GM18868 (cell line): ENCODE data around the gene RASA2.
"Not testable (repeated sequence)": the region's sequence is repeated elsewhere in the genome, so short reads cannot be mapped to it uniquely, and the experiment has no call there.

ENCODE experiments used
- ATAC-seq: cut with Tn5 transposase; IDR thresholded peaks from one replicate; pipeline ENCODE4 v1.9.1; 2021; ENCODE audit warnings: mild to moderate bottlenecking, moderate library complexity; ENCODE audit not compliant: unreplicated experiment

Gene RASA2

DNA sequence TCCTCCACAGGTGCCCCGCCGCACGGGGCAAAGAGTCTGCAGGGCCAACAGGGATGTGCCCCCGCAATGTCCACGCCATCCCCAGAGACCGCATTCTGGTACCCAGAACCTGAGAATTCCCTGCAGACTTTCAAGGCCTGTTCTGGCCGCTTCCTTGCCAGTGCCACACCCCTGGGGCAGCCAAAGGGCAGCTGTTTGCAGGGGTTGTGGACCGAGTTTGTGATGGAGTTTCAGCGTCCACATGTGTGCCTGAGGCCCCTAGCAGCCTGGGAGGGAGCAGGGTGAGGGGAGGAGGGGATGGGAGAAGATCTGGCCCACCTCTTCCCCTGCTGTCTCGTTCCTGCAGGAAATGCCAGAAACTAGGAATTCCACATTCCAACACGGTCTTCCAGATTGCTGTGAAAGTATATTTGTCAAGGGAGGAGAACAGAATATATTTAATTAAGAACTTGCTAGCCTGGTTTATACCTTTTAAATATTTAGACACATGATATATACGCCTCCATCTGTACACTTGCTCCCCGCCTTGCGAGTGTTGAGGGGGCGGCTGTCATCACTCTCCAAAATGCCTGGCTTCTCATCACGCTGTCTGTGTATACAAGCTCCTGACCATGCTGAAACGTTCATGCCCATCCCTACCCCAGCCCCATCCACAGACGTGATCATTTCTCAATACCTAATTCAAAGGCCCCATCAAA lies 31.1 kb upstream of the RASA2 start:
- no peak for ATAC-seq

DNA sequence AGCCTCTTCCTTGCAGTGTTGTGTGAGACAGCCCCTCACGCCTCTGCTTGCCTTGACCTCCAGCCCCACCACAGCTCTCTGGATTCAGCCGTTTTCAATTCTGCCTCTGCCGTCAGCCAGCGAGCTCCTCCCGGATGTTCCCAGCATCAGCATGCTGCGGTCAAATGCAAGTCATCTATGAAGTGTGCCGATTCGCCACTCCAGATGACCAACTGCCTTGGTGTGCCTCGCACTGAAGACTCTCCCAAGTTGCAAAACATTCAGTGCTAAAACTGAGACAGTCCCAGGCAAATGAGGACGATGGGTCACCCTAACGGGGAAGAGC lies 30.6 kb upstream of the RASA2 start:
- no peak for ATAC-seq

DNA sequence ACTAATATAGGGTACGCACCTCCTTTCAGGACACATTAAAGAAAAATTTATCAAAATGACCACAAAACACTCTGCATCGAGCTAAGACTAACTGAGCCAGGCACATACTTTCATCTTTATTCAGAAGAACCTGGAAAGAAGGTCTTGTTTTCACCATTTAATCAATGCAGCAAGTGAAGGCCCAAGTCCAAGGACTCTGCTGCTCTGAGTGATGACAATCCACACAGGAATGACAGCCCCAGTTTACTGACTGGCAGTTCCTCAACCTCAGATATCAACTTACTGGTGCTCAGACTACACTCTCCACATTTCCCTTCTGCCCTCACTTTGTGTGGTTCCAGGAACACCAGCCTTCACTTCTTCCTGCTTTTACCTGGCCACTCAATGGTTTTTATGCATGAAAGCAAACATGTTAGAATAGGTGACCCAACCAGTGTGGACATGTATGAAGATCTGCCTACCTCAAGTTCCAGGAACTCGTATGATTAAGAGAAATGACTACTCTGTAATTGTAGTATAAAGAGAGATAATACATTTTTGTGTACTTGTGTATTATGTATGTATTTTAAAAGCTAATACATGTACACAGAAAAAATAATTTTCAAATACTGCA lies 29.1 kb upstream of the RASA2 start:
- no peak for ATAC-seq

DNA sequence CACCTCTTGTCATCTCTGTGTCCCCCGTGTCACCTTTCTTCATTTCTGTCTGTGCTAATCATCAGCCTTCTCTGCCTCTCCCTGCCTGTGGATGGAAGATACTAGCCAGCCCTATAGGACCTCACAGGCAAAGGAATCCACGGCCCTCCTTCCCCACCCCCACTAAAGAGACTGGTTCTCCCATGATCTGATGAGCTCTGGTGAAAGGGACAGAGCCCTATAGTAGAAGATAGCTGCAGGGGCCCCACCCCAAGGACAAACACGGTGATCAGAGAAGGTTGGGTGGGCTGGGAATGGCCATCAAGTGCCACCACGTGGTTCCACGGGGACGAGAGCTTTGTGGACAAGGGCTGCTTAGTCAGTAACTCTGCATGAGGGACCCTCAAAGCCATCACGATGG lies 27.8 kb upstream of the RASA2 start:
- no peak for ATAC-seq

DNA sequence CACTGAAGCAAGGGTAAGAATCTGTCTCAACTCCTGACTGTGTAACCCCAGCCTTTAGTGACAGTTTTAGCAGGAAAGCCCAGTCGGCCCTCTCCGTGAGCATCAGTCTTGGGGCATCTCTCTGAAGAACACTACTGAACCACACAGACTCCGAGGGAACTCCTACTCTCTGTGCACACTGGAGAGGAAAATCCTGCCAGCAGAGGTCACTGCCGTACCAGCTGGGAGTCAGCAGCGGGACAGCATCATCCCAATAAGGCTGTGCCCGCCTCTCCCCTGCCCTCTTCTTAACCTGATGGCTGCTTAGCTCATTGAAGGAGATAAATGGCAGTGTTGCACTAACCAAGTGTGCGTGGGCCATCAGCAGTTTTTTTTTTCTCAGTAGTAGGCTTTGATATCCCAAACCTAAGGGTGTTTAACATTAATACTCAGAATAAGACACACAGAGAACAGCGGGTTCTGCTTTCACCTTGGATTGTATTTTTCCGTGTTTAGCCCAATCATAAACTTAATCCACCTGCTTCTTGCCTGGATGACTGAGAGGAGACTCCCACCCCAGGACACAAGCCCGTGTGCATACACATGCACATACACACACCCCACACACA lies 26.6 kb upstream of the RASA2 start:
- peak; percentile 84 for ATAC-seq

DNA sequence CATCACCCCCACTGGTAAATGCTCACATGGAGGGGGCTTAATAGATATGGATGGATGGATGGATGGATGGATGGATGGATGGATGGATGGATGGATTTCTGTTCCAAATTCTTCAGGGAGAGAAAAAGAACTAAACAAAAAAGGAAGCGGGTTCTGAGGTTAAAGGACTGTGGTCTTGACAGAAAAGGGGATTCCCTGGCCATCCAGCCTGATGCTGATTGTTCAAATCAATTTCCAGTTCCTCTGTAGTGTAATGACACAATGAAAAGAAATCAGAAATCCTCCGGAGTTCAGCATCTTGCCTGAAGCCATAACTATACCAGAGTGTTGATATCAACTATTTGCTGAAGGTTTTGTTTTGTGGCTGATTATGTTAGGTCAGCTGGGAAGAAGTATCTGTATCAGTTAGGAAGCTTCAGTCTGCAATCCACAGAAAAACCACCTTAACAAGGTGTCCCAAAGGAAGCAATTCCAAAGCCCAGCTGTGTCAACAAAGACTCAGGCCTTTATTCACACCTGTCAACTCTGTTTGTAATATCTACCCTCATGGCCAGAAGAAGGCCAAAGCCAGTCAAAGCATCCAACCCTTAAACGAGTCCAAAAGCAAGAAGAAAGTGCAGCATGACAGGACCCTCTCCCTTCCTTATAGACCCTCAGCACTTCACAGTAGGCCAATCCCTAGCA lies 24.5 kb upstream of the RASA2 start:
- no peak for ATAC-seq

DNA sequence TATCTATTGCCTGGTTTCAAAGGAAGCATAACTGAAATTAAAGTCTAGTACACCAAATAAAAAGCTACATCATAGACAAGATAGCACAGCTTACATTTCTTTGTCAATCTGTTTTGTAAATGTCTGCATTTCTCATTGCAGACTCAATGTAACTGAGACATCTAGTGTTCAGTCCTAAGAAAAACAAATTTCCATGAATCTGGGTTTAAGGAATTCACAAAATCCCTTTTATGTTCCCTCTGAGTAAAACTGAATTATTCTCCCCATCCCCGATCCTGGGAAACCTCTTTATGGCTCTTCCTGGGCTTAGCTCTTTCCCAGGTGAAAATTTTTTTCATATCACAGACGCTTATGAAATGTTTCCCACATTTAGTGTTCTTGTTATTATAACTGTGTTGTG lies 21.6 kb upstream of the RASA2 start:
- ATAC-seq, result no peak

DNA sequence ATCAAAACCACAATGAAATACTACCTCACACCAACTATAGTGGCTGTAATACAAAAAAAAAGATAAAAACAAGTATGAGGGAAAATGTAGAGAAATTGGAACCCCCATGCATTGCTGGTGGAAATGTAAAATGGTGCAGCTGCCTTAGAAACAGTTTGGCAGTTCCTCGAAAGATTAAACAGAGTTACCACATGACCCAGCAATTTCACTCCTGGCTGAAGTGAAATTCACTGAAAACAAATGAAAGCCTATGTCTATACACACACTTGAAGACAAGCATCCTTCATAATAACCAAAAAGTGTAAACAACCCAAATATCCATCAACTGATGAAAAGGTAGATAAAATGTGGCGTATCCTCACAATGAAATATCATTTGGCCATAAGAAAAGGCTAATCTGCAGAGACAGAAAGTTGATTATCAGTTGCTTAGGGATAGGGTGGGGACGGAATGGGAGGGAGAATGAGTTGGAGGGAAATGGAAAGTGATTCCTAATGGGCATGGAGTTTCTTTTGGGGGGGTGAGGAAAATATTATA lies 20.1 kb upstream of the RASA2 start:
- ATAC-seq, result no peak

DNA sequence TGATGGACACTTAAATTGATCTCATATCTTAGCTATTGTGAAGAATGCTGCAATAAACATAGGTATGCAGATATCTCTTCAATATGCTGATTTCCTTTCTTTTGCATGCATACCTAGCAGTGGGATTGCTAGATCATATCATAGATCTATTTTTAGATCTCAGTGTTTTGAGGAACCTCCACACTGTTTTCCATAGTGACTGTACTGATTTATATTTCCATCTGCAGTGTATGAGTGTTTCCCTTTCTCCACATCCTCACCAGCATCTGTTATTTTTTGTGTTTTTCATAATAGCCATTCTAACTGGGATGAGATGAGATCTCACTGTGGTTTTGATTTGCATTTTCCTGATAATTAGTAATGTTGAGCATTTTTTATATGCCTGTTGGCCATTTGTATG lies 17.1 kb upstream of the RASA2 start:
- no peak for ATAC-seq

DNA sequence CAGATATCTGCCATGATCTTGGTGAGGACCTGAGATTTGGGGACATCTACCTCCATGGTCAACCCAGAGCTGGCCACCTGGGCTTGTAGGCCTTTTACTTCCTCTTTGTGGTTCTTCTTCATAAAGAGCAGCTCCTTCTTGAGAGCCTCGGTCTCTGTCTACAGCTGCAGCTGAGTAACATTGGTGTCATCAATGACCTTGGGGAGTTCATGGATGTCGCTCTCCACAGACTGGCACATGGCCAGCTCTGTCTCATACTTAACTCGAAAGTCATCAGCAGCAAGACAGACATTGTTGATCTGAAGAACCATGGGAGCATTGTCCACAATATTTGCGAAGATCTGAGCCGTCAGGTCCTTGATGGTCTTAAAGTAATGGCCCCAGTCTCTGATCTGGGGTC lies 15.7 kb upstream of the RASA2 start:
- no peak for ATAC-seq

DNA sequence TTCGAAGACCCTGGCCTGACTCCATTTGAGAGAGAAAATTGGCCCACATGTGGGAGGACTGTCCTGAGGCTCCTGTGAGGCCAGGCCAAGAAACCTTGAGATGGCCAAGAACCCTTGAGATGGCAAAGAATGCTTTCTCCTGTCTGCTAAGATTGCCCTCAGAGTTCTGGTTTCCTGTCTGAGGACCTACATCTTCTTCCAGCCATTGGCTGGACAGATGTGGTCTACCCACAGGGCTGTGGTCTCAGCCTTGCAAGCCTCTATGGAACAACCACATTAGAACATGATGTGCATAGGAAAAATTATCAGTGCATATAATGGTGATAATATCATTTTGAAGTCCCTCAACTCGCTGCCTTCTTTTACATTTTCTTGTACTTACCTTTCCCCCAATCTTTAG lies 10.8 kb upstream of the RASA2 start:
- ATAC-seq, result no peak

DNA sequence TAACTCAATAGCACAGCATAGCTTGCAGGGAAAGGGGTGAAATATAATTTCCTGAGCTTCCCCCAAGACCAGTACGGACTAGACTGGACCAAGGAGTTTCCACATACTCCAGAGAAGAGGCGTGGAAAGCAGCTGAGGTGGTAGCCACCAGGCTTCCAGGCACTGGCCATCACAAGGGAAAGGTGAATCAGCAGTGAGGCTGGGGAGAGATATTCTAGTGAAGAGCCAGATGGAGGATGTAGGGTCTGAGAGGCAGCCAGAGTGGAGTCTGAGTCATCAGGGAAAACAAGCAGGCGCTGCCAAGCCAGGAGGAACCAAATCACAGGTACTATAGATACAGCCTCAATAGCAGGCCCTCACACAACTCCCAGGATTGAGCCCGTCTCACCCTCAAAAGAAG lies 9.6 kb upstream of the RASA2 start:
- no peak for ATAC-seq

DNA sequence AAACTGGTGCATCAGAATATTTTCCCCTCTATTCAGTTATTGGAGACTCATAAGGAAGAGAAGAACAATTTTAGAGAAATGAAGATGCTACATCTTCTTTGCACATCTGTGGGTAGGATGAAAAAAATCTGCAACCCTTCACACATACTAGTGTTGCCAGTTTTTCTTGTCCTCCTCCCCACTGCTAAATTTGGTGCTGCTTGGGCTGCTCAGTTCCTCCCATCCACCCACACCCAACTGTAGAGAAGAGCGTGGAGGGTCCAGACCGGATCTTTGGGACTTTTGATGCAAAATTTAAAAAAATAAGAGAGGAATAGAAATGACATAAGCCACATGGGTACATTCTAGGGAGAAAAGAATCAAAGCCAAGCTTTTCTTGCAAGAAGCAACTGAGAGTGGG lies 8.7 kb upstream of the RASA2 start:
- ATAC-seq, result no peak

DNA sequence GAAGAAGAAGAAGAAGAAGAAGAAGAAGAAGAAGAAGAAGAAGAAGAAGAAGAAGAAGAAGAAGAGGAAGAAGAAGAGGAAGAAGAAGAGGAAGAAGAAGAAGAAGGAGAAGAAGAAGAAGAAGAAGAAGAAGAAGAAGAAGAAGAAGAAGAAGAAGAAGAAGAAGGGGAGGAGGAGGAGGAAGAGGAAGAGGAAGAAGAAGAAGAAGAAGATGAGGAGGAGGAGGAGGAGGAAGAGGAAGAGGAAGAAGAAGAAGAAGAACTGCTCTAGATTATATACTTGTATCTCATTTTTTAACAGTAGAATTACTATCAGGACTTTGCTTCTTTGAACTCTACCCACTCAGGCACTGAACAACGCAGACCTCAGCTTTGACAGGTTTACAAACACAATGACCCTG lies 8.0 kb upstream of the RASA2 start:
- not testable (repeated sequence) for ATAC-seq

DNA sequence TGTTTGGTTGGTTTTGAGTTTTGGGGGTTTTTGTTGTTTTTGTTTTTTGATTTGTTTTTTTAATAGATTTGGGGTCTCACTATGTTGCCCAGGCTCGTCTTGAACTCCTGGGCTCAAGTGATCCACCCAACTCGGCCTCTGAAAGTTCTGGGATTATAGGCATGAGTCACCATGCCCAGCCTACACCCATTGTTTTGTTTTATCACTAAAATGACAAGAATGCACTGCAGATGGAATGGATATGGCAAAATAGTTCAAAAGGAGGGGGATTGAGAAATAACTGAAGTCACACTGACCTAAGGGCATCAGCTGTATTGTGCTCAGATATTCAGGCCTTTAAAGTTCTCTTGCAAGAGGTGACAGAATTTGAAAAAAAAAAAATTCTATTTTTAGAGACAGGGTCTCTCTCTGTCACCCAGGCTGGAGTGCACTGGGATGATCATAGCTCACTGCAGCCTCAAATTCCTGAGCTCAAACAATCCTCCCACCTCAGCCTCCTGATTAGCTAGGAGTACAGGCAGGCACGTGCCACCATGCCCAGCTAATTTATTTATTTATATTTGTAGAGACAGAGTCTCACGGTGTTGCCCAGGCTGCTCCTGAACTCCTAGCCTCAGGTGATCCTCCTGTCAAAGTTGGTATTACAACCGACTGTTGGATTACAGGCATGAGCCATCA lies 4.4 kb upstream of the RASA2 start:
- no peak for ATAC-seq

DNA sequence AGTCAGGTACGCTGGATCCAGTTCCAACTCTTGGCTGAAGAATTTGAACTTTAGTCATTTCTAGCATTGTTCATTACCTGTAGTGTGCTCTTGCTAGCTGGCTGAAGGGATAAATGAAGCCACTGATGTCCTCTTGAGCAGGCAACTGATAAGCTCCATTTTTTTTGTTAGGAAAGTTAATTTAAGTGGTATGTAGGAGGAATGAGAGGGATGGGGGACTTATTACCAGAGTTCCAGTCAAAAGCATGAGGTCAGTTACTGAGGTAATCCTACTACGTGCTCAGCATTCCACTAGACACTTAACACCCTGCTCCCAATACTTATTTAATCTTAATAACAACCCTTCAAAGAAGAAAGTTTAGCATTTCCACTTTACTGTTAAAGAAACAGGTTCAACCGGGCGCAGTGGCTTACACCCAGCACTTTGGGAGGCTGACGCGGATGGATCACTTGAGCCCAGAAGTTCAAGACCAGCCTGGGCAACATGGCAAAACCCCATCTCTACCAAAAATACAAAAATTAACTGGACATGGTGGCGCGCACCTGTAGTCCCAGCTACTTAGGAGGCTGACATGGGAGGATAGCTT lies 2.0 kb upstream of the RASA2 start:
- no peak for ATAC-seq

DNA sequence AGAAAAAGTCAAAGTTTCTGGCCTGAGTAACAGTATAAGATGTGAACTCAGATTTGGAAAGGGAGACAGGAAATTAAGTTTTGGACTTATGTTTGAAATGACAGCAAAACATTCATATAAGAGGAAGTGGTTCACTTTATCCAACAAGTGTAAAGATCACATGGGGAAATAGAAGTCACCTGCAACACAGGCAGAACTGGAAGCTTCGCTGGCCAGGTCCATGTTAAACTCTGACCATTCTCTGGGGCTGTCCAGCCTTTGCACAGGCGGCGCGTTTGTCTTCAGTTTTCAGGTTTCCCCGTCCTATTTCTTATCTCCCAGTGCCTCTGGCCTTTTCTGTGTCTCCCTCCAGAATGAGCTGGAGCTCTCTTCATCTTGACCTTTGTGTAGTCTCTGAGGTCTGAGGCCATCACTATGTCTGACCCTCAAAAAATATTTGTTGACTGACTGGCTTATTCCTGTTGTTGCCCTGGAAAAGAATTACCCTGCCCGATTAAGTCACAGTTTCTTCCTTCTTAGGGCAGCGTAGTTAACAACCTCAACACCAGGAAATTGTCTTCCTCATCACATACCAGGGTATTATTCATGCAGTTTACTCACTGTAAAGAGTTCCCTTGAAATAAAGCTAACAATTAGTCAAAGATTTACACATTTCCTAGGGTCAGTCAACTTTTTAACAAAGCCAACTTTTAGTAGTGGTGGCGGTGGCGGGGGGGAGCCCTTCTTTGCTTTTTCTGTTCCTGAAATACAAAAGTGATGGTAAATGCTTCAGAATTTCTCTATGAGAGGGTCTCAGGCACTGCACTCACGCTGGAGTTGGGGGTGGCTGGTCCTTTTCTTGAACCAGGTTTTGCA lies 959 bp upstream of the RASA2 start:
- no peak for ATAC-seq

DNA sequence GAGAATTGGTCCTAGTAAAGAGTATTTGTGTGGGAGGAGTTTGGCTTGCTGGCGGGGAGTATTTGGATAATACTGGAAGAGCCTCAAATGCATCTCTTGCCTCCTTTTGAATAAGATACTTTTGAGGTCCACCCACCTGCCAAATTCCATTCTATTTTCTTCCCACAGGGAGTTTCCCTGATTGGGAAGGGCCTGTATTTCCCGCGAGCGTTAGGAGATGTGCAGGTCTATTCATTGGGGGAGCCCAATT lies 406 bp upstream of the RASA2 start:
- ATAC-seq, result no peak

DNA sequence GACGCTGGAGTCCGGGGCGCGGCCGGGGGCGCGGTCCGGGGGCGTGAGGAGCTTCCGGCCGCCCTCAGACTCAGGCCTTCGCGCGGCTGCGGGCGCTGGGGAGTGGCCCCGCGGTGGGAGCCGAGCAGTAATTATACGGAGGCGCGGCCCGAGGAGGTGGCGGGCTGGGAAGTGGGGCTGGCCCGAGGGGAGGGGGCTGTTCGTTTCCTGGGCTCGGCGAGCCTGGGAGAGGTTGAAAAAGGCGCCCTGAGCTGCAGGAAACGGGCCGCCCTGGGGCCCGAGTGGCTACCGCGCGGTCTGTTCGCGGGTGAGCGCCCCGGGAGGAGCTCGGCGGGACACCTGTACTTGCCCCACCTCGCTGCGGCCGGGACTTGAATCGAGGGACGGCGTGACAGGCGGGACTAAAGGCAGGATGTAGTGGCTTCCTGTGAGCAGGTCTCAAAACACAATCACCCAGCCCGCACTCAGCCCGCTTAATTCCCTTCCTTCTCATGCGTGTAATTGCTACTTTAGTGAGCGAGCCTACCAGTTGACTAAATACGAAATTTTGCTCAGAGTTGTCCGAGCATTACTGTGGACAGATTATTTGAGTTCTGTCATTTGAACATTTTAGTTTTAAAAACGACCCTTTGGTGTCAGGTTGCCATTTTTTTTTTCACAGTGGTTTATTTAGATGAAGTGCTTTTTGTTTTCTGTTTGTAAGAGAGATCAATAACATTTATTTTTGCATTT lies 860 bp downstream of the RASA2 start:
- peak; percentile 72 for ATAC-seq

DNA sequence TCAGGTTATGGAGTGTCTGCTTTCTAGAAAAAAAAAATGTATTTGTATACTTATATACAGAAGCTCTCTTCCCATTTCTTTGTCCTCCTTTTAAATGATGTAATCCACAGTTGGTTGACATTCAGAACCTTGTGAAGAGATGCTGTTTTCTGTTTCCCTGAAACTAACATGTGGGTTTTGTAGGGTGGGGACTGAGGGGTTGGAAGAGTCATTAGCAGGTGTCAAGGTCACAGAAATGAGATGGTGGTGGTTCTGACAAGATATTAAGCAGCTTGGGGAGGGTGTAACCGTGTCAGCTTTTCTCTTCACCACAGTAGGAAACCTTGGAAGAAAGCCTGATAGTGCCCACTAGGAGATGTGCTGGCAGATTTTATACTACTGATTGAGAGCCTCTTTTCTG lies 2.4 kb downstream of the RASA2 start:
- no peak for ATAC-seq
